DMS153 (cell line): ENCODE measurements around the gene FAM171A2.
"Not testable (repeated sequence)": the region's sequence is repeated elsewhere in the genome, so short reads cannot be mapped to it uniquely, and the experiment has no call there.

Experiments used
- DNase-seq: peaks from one replicate; lab custom pipeline; 2025; lab: John Stamatoyannopoulos, UW

The FAM171A2 gene

DNA sequence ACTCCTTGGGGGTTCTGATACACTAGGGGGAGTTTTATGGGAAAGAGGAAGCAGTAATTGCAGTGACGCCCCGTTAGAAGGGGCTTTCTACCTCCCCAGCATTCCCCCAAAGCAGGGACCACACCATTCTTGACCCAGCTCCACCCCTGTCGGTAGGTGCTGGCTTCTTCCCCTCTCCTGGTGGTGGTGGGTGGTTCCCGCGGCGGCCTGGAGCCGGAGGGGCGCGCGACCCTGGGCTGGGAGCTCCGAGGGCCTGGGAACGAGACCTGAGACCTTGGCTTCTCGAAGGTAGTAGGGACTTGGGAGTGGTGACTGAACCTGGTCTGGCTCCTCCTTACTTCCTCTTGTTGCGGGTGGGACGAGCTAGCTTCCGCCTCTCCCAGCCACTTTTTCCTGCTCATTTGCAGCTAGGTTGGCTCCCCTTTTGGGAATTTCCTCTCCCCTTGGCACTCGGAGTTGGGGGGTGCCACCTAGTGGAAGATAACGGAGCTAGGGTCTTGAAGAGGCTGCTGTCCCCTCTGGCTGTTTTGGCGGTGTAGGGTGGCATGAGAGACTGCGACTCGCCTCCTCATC is 18.1 kb downstream of the FAM171A2 start:
- peak; percentile 59 for DNase-seq

DNA sequence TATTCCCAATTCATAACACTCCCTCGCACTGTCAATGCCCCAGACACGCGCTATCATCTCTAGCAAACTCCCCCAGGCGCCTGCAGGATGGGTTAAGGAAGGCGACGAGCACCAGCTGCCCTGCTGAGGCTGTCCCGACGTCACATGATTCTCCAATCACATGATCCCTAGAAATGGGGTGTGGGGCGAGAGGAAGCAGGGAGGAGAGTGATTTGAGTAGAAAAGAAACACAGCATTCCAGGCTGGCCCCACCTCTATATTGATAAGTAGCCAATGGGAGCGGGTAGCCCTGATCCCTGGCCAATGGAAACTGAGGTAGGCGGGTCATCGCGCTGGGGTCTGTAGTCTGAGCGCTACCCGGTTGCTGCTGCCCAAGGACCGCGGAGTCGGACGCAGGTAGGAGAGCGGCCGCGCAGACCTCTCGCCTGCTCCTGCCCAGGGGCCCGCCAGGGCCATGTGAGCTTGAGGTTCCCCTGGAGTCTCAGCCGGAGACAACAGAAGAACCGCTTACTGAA is 18.7 kb downstream of the FAM171A2 start, which contains the start of gene GRN:
TSS of gene GRN (plus strand) at position 364 of the 515 bp plus-strand sequence. CDS start 3,863 bp downstream, outside the sequence.
- peak; percentile 97 for DNase-seq

DNA sequence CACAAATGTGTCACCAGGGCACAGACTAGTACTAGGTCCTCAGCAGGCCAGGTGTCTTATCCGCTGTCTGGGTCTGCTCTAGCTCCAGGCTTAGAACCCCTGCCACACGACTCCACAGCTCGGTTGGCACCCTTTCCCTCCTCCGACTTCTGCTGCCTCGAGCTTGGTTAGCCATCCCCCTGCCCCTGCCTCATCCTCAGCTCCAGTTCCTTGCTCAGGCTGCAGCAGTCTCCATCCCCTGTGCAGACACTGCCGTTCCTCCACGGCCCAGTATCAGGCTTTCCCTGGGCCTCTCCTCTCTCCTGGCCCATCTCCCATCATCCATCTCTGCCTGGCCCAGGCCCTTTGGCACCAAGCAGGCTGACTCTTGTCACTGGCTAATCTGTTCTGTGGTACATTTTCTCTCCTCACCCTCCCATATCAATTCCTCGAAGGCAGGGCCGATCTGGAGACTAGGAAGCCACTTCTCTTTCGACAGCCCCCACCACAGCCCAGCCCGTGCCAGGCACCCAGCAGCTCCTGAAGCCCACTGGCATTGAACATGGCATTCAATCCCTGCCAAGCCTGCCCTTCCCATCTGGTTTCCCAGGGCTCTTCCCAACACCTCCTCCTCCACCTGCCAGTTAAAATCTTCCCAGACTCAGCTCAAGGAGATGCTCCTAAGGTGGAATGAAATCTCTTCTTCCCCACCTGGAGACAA is 20.0 kb downstream of the FAM171A2 start:
- DNase-seq: no peak

DNA sequence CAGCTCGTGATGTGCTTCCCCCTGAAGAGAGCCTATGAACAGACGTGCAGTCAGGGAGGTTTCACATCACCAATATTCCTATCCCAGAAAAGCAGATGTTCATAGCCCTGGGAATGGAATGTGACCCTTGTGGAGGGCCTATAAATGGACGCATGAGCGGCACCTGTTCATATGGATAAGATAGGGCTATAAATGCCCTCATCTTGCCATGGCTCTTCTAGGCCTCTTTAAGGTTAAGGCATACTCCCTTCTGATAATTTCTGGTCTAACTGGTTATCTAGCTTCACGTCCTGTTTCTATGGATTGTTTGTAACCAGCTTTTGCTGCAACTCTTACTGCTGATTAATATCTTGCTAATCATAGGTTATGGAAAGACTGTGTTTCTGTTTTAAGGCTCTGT is 23.1 kb downstream of the FAM171A2 start:
- not testable (repeated sequence) for DNase-seq

DNA sequence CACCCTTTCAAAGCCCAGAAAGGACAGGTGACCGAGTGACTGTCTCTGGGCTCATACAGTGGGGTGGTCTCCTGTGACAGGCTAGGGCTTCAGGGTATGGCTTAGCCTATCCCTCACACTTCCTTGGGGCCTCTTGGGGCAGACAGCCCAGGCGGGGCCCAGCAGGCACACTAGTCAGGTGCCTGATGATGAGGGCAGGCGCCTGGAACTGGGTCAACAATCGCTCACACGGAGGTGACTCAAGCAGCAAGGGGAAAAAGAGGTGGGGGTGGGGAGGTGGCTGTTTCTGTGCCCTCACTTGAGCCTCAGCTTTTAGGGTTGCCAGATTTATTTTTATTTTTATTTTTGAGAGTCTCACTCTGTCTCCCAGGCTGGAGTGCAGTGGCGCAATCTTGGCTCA is 25.0 kb downstream of the FAM171A2 start:
- DNase-seq: no peak

DNA sequence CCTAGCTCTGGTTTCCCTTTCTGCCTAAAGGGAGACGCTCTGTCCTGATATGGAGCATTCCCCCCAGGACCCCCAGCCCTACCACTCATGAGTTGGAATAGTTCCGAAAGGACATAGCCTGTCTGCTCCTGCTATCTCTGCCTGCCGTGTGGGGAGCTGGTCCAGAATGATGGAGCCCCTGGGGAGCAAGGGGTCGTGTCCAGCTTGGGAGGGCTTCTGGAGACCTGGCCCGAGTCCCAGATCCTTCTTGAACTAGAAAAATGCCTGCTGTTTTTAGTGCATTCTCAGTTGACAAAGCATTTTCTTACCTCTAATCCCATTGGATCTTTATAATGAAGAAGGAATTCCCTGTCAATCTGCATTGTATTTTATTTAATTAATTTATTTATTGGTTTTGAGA is 27.7 kb downstream of the FAM171A2 start:
- no peak for DNase-seq

DNA sequence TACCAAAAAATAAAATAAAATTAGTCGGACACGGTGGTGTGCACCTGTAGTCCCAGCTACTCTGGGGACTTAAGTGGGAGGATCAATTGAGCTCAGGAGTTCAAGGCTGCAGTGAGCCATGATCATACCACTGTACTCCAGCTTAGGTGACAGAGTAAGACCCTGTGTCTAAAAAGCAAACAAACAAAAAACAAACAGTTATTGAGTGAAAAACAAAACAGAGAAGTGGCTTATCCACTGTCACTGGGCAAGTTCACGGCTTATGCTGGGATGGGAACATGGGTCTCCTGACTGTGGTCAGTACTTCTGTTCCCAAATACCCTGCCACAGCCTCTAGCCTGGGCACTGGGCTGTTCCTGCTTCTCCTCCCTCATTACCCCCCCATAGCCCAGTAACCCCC is 28.1 kb downstream of the FAM171A2 start:
- DNase-seq: no peak

DNA sequence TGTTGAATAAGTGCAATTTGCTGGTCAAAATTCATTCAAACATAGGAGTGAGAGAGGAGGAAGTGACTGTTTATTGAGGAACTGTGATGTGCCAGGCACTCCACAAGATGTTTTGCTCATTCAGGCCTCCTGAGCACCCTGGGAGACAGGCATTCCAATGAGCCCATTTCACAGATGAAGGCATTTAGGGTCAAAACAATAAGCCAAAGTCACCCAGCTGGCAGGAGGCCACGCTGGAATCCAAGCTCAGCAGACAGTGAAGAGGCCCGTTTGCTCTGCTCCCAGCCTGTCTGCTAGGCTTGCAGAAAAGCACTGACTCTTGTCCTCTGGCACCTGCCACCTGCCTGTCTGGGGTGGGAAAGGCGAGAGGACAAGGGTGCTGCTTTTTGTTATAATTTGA is 28.9 kb downstream of the FAM171A2 start:
- no peak for DNase-seq

DNA sequence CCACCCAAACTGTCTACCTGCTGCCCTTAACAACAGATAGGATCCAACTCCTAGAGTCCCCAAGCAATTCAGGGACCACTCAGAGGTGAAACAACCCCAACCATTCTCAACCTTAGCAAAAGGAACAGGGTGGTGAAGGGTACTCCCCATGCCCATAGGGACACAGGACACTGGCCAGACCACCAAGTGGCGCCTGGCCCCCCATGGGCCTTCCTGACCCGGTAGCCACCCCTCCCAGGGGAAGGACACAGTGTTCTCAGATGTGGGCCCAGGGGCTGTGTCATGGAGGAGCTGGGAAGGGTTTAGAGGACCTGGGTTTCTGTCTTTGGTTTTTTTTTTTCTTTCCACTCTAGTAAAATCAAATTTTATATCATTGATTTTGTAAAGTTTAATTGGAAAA is 29.3 kb downstream of the FAM171A2 start:
- no peak for DNase-seq

DNA sequence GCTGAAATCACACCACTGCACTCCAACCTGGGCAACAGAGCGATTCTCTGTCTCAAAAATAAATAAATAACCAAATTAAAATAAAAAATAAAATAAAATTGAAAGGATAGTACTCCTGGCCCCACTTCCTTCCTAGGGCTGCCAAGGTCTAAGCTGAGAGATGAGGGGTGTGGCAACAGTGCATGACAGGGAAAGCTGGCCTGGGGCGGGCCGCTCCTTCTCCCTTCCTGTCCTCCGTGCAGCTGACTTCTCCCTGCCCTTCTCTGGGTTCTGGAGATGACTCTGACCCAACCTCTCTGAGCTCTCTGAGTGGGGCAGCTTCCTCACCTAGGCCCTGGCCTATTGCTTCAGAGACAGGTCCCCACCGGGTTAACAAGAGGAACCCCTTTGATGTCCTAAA is 30.3 kb downstream of the FAM171A2 start:
- no peak for DNase-seq

DNA sequence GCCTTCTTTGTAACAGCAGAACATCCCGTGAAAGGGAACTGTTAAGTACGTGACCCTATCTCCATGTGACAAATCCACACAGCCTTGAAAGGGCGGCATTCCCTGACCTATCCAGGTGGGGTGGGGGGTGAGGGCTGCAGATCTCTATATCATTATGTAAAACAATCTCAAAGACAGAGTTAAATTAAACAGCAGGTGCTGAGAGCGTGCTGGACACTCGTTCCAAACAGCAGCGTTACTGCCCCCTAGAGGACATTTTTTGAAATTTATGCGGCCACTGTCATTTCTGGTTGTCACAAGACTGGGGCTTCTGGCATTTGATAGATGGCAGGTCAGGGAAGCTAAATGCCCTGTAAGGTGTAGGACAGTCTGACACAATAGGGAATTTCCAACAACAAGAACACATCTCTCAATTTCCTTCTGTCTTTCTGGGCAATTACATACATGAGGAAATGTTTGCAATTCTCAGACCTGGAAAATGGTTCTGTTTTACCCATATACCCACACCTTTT is 32.3 kb downstream of the FAM171A2 start:
- DNase-seq: peak; percentile 48

DNA sequence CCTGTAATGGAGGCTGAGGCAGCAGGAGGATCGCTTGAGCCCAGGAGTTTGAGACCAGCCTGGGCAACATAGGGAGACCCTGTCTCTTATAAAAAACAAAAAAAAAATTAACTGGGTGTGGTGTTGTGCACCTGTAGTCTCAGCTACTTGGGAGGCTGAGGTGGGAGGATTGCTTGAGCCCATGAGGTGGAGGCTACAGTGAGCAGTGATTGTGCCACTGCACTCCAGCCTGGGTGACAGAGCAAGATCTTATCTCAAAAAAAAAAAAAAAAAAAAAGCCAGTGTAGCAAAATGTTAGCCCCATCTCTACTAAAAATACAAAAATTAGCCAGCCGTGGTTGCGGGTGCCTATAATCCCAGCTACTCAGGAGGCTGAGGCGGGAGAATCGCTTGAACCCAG is 33.4 kb downstream of the FAM171A2 start:
- DNase-seq: not testable (repeated sequence)

DNA sequence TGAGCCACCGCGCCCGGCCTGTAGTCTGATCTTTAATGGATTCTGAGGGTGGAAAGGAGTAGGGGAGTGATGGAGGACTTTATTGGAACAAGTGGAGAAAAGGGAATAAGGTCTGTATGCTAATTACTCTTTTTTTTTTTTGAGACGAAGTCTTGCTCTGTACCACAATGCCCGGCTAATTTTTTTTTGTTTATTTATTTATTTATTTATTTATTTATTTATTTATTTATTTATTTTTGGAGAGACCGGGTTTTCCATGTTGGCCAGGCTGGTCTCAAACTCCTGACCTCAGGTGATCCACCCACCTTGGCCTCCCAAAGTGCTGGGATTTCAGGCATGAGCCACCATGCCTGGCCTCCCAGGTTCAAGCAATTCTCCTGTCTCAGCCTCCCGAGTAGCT is 34.1 kb downstream of the FAM171A2 start:
- not testable (repeated sequence) for DNase-seq

DNA sequence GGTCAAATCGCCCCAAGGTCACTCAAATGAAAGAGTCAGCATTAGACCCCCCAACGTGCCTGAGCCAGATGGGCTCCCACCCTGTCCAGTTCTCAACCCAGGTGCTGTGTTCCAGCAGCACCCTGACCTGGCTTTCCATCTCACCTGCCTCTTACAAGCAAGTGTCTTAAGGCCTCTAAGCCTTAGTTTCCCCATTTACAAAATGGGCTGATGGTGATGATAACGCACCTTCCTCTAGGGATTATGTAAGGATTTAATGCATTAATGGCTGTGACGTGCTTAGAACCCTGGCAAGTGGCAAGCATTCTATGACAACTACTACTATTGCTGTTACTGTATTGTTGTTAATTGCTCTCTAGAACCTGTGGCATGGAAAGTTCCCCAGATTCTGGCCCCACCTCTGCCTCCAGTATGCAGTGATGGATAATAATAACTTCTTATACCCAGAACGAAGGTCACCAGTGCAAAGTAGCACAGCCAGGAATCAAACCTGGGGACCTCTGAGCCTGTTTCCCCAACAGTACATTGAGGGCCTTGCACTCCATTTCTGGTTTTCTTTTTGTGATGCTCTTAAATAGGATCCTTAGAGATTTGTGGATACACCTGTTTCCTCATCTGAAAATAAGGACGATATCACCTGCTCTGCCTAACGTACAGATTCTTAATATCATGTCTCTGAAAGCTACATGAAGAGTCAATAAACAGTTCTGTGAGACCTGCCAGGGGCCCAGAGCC is 35.8 kb downstream of the FAM171A2 start:
- DNase-seq: no peak

DNA sequence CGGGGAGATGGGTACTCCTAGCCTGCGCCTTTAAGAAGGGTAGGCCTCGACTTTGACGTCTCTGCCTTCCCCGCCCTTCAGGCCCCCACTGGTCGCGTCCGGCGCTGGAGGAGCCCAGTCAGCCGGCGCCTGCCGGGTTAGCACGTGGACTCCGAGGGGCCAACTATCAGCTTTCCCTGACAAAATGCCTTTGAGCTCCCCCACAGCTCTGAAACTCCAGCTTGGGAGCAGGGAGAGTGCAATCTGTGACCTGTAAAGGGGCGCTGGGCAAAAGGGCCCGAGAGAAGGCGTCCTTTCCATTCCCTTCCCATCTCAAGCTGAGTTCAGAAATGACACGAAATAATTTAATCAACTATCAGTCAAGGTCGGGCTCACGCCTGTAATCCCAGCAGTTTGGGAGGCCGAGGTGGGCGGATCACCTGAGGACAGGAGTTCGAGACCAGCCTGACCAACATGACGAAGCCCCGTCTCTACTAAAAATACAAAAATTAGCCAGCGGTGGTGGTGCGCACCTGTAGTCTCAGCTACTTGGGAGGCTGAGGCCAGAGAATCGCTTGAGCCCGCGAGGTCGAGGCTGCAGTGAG is 36.7 kb downstream of the FAM171A2 start:
- DNase-seq: peak; percentile 94

DNA sequence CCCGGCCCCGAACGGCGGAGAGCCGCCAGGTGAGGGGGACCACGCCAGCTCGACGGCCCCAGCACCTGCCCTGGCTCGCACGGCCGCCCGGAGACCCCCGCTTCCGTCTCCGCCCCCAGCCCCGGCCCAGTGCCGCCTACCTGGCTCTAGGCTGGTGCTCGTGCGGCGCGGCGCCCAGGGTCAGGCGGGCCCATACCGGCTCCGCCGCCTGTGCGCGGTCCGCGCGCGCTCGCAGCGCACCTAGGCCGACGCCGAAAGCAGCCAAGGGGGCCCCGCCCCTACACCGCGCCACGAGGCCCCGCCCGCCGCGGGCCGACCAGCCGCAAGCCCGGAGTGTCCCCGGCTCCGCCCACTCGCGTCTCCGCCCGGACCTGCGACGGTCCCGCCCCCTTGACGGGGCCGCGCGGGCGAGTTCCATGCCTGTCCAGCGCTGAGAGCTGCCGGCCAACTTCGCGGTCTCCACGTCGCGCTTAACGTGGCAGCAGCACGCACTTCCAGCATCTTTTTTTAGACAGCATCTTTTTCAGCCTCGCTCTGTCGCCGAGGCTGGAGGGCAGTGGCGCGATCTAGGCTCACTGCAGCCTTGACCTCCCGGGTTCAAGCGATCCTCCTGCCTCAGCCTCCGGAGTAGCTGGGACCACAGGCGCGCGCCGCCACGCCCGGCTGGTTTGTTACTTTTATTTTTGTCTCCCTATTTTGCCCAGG is 38.9 kb downstream of the FAM171A2 start, which contains the start of gene SLC25A39:
TSS of gene SLC25A39 (minus strand) at position 253 of the 705 bp plus-strand sequence. CDS start 1,261 bp downstream, outside the sequence.
- peak; percentile 77 for DNase-seq

DNA sequence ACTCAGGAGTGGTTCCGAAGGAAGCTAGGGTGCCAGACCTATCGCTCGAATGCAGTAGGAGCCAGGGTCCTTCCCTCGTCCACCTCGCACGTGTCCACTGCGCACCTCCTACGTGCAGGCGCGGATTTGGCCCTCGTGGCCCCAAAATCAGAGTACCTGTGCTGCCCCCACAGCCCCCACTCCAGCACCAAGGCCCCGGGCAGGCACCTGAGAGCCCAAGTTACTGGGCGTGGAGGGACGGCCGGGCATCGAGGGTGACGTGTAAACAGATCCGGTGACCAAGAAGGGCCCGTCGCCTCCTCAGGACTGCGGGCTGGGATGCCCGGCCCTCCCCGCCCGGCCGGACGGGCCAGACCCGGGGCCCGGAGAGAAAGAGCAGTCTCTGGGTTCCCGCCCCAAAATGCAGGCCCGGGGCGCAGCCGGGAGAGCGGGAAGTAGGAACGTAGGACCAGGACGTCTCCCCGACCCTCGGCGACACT is 39.5 kb downstream of the FAM171A2 start:
- DNase-seq: no peak

DNA sequence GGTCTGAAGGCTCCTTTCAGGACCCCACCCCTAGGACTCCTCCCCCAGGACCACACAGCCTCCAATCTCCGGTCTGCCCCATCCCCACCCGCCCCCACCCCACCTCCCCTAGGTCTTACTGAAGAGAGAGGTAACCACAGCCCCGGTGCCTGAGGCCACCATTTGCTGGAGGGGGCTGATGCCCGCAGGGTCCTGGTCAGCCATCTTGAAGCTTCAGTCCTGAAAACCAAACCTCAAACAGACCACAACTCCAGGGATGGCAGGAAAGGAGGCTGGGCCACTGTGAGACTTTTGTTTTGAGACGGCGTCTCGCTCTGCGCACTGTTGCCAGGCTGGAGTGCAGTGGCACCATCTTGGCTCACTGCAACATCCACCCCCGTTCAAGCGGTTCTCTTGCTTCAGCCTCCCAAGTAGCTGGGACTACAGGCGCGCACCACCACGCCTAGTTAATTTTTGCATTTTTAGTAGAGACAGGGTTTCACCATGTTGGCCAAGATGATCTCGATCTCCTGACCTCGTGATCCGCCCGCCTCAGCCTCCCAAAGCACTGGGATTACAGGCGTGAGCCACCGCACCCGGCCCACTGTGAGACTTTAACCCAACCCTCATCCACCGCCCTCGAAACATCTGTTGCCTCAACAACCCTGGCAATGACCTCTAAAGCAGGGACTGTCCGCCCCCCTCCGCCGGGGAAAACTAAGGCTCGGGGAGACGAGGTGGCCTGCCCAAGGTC is 40.1 kb downstream of the FAM171A2 start:
- DNase-seq: no peak

DNA sequence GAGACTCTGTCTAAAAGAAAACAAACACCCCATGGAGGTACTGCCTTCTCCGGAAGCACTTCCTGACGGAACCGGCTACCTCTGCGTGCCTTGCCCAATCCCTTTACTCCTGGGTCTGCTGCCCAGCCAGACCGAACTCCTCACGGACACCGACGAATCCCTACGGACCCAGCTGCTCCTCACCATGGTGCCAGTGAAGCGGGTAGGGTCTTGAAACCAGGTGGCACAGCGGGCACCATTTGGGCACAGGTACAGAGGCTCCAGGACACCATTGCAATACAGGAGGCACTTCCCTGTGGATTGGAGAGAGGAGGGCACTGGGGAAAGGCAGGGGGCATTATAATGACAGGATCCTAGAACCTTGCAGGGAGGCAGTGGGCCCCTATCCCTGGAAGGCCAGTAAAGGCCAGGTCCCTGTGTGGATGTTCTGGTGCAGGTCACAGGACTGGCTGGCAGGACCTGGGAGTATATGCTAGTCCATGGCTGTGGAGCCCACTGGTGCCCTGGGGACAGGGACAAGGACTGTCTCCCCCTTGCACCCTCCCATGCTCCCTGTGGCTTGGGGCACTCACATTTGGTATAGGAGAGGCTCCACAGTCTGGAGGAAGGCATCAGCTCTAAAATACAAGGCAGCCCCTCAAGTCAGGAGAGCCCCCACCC is 41.3 kb downstream of the FAM171A2 start:
- DNase-seq: no peak
